22Rv1 (cell line): ENCODE data around the gene ZNF217.
"Not testable (repeated sequence)": the region's sequence is repeated elsewhere in the genome, so short reads cannot be mapped to it uniquely, and the experiment has no call there.

ENCODE experiments used
- H3K27ac ChIP-seq: fragments of 450-650 bp; 2 replicates; pipeline ENCODE4 v1.5.1; 2017
- ZFX ChIP-seq: fragments of 450-650 bp; IDR thresholded peaks from 2 replicates; pipeline ENCODE4 v1.6.1; 2017; ENCODE audit warnings: antibody characterized with exemption, borderline replicate concordance
- TF ChIP-seq, protein P1 (sequence below): fragments of 450-650 bp; IDR thresholded peaks from 2 replicates; pipeline ENCODE4 v1.5.1; 2017; ENCODE audit warnings: mild to moderate bottlenecking

Gene ZNF217

GRCh38 chr20:53625311-53626129 lies 31.9 kb upstream of the ZNF217 start:
- H3K27ac ChIP-seq, result no peak overlapping the region
- TF ChIP-seq, protein P1, sequence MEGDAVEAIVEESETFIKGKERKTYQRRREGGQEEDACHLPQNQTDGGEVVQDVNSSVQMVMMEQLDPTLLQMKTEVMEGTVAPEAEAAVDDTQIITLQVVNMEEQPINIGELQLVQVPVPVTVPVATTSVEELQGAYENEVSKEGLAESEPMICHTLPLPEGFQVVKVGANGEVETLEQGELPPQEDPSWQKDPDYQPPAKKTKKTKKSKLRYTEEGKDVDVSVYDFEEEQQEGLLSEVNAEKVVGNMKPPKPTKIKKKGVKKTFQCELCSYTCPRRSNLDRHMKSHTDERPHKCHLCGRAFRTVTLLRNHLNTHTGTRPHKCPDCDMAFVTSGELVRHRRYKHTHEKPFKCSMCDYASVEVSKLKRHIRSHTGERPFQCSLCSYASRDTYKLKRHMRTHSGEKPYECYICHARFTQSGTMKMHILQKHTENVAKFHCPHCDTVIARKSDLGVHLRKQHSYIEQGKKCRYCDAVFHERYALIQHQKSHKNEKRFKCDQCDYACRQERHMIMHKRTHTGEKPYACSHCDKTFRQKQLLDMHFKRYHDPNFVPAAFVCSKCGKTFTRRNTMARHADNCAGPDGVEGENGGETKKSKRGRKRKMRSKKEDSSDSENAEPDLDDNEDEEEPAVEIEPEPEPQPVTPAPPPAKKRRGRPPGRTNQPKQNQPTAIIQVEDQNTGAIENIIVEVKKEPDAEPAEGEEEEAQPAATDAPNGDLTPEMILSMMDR, result no peak
- TF ChIP-seq ZFX, result no peak

DNA sequence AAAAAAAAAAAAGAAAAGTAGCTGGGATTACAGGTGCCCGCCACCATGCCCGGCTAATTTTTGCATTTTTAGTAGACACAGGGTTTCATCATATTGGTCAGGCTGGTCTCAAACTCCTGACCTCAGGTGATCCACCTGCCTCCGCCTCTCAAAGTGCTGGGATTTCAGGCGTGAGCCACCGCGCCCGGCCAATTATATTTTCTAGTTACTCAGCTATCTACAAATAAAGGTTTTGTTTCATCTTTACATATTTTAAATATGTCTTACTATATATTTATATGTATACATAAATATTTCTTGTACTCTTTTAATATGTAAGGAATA lies 31.2 kb upstream of the ZNF217 start:
- peak overlapping the region; percentile 94 for H3K27ac ChIP-seq

DNA sequence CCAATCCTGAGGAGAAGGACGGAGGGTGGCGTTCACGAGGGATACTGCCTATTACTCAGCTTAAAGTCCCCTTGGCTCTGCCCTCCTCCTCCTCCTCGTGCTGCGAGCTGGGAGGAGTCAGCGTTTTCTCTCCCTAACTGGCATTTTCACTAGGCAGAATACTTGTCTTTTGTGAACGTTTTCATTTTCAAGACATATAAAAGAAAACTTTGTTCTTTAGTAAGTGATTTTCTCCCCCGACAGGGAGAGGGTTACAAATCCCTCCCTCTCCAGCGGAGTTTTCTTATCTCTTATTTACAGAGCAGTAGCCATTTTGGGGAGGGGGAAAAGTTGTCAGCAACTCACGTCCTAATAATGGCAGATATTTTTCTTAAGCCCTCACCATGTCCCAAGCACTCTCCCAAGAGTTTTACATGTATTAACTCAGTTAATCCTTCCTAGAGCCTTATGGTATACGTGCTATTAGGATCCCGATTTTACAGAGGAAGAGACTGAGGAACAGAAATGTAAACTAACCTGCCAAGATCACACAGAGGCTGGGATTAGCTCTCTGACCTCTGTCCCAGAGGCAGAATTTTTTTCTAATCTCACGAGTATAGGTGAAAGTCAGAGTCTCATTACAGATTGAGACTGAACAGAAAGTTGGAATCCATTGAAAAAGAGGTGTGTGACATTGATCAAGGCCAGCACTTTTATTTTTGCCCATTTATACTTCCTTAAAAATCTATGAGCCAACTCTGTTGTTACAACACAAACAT lies 30.0 kb upstream of the ZNF217 start:
- TF ChIP-seq ZFX, result no peak
- TF ChIP-seq, protein P1, result peak; percentile 9; the same call in 1 of the 2 replicates
- H3K27ac ChIP-seq, result peak overlapping the region; percentile 94

- TF ChIP-seq, protein P1, result no peak; the same call in 1 of the 2 replicates
- TF ChIP-seq ZFX, result no peak
- peak overlapping the region; percentile 94 for H3K27ac ChIP-seq
These were observed 29.5 kb upstream of the ZNF217 start for GRCh38 chr20:53623134-53623453.

DNA sequence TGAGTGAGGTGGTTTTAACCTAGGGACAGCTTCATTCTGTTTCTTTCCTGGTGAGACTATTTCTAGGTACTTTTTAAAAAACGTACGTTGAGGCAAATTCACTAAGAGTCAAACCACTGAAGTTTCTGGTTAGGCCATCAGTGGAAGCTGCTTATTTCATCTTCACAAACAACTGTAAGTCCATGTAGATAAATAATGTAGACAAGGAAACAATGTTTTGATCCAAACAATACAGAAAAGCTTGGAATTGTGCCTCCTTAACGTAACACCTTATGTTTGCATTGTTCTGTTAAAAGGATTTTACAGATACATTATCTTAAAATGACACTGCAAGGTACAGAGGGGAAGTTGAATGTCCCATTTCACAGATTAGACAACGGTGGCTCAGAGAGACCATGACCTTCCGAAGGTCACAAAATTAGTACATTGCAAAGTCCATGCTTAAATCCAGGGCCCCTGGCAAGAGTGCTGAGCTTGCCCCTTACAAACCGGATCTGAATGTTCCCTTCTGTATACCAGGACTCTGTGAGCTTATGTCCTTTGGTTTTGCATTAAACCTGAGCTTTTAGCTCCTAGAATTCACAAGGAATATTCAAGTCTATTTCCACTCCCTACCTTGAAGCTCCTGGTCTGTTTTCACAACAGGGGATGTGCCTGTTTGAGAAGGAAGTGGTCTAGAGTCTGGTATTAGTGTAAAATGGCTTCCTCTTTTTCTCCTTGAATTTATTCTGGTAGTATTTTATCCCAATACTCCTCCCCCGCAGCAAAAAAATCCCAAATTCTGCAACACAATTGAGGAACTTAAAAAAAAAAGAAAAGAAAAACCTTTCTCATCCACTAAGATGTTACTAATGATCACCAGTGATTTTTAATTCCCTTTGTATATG lies 28.9 kb upstream of the ZNF217 start:
- H3K27ac ChIP-seq, result peak overlapping the region; percentile 94
- TF ChIP-seq ZFX, result no peak
- TF ChIP-seq, protein P1, result no peak

DNA sequence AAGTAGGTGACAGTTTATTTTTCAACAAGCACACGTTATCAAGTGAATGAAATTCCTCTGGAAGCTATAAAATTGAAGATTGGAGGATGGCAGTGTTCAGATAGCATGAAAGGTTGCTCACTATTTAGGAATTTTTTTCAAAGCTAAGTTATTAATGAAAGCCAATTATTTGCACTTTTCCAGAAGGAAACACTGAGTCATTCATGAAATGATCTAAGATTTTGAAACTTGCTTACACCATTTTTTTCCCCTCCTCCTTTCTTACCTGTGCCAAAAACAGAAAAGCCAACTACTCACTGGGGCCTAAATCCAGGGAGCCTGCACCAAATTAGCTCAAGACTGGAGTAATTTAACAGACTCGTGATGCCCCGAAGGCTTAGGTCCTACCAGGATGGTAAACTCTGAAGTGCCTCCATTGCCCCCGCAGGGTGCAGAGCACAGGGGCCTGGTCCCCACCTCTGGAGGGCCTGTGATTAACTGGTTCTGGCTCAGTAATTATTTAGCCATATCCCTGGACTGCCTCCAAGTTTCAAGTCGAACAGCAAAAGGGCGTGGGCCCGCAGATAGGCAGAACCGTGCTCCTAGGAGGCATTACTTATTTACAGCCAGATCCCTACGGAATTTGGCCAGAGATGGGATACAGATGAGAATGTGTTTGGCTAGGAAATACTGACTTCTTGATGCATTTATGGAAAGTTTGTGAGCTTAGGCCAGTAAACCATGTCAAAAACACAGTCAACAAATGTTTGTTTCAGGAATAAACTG lies 28.0 kb upstream of the ZNF217 start:
- no peak for TF ChIP-seq ZFX
- TF ChIP-seq, protein P1, result no peak
- H3K27ac ChIP-seq, result peak overlapping the region; percentile 94

- H3K27ac ChIP-seq, result not testable (repeated sequence)
These were observed 24.9 kb upstream of the ZNF217 start for GRCh38 chr20:53618490-53619000.
